HCT116 (cell line): Measurements from ENCODE around the gene ARHGEF19. TPM values are rescaled to one million over a fixed set of nuclear protein-coding genes. Genes with fewer than 3 reads are reported as not detected.
A peak's percentile ranks its signal among the peaks of the same experiment; 100 is the strongest.

Experiments used
- ATAC-seq: fragments of 200-7000 bp; cut with Tn5 transposase; 2 replicates; pipeline ENCODE4 v1.9.1; 2020; ENCODE audit warnings: mild to moderate bottlenecking, moderate library complexity
- BruUV-seq: library from RNA; stranded (reverse); fragments of 400-500 nt; replicated peaks from 2 replicates; lab custom pipeline; 2021; lab: Mats Ljungman, UMichigan
- CTCF ChIA-PET: fragments of 300-600 bp; sonication (Branson Sonifier 250); formaldehyde crosslinking; loops from one replicate; lab custom pipeline; 2021; ENCODE audit warnings: antibody characterized with exemption; lab: Charles Lee
- POLR2A ChIA-PET: fragments of 300-600, 350-600 bp; sonication (Branson Sonifier 250); formaldehyde crosslinking; loops from one replicate; lab custom pipeline; 2021; ENCODE audit warnings: antibody characterized with exemption; lab: Charles Lee
- RAD21 ChIA-PET, 2 experiments: fragments of 300-600 bp; sonication (Branson Sonifier 250); formaldehyde crosslinking; loops; one replicate each; lab custom pipeline; 2023; ENCODE audit warnings: low total read pairs in 2 of 2; ENCODE audit not compliant: uncharacterized antibody in 2 of 2, unreplicated experiment in 2 of 2, low non-redundant PET in 1 of 2; lab: Charles Lee
- DNase-seq: peaks from one replicate; pipeline ENCODE4 v3.0.0-alpha.2; 2010; ENCODE audit warnings: low read depth, low spot score
- H2AFZ ChIP-seq: fragments of 200-600 bp; shearing (Covaris generic), sonication (generic); 2 replicates; pipeline ENCODE4 v1.6.1; 2017; ENCODE audit warnings: low read depth, mixed run types, mixed read lengths, antibody characterized with exemption, low read length; ENCODE audit not compliant: poor library complexity, severe bottlenecking
- H3K27ac ChIP-seq: 2 replicates; pipeline ENCODE4 v1.5.1; 2012; ENCODE audit warnings: low read depth, low read length
- H3K27me3 ChIP-seq: fragments of 200-600 bp; sonication (generic); 2 replicates; pipeline ENCODE4 v1.6.1; 2016; ENCODE audit warnings: mixed run types, low read length, mixed read lengths; ENCODE audit not compliant: insufficient read depth
- H3K36me3 ChIP-seq, 2 experiments: fragments of 200-500 bp in 1 of 2; fragments of 200-600 bp in 1 of 2; sonication (Bioruptor generic) in 1 of 2; sonication (generic) in 1 of 2; 2 replicates each; pipeline versions ENCODE4 v1.5.1 to v1.6.1; 2014 to 2016; ENCODE audit warnings: low read length in 2 of 2, inconsistent platforms in 1 of 2, mixed read lengths in 1 of 2, mixed run types in 1 of 2; ENCODE audit not compliant: insufficient read depth in 2 of 2, control insufficient read depth in 1 of 2
- H3K4me1 ChIP-seq, 2 experiments: fragments of 200-600 bp in 1 of 2; sonication (generic) in 1 of 2; 2 replicates each; pipeline versions ENCODE4 v1.5.1 to v1.6.1; 2012 to 2017; ENCODE audit warnings: low read length in 2 of 2, inconsistent platforms in 1 of 2, mild to moderate bottlenecking in 1 of 2, mixed read lengths in 1 of 2, mixed run types in 1 of 2, moderate library complexity in 1 of 2; ENCODE audit not compliant: insufficient read depth in 2 of 2, control insufficient read depth in 1 of 2
- H3K4me2 ChIP-seq: fragments of 200-600 bp; sonication (generic); 2 replicates; pipeline ENCODE4 v1.6.1; 2017; ENCODE audit warnings: mixed run types, low read length, mixed read lengths
- H3K4me3 ChIP-seq, 2 experiments: fragments of 200-600 bp in 1 of 2; sonication (generic) in 1 of 2; replicated peaks in 1 of 2; 2 replicates each; pipeline ENCODE4 v1.5.1; 2011 to 2016; ENCODE audit warnings: low read length in 2 of 2, control low read depth in 1 of 2, low read depth in 1 of 2, mild to moderate bottlenecking in 1 of 2, mixed read lengths in 1 of 2, mixed run types in 1 of 2
- H3K79me2 ChIP-seq: fragments of 200-600 bp; sonication (generic); 2 replicates; pipeline ENCODE4 v1.6.1; 2017; ENCODE audit warnings: mild to moderate bottlenecking, mixed run types, low read length, moderate library complexity, mixed read lengths; ENCODE audit not compliant: insufficient read depth
- H3K9ac ChIP-seq: fragments of 200-600 bp; sonication (generic); 2 replicates; pipeline ENCODE4 v1.6.1; 2016; ENCODE audit warnings: low read length, mixed read lengths
- H3K9me2 ChIP-seq: fragments of 200-600 bp; sonication (generic), shearing (Covaris generic); 2 replicates; pipeline ENCODE4 v1.6.1; 2017; ENCODE audit warnings: mixed run types, mild to moderate bottlenecking, moderate library complexity; ENCODE audit not compliant: insufficient read depth
- H3K9me3 ChIP-seq, 2 experiments: fragments of 200-500 bp in 1 of 2; fragments of 200-600 bp in 1 of 2; sonication (Bioruptor generic) in 1 of 2; sonication (generic) in 1 of 2; 2 replicates each; pipeline ENCODE4 v1.6.1; 2014 to 2017; ENCODE audit warnings: low read length in 2 of 2, mixed read lengths in 2 of 2, inconsistent platforms in 1 of 2, low read depth in 1 of 2, mild to moderate bottlenecking in 1 of 2, mixed run types in 1 of 2, moderate library complexity in 1 of 2; ENCODE audit not compliant: control insufficient read depth in 1 of 2, insufficient read depth in 1 of 2
- H4K20me1 ChIP-seq: fragments of 200-600 bp; sonication (generic), shearing (Covaris generic); 2 replicates; pipeline ENCODE4 v1.6.1; 2017; ENCODE audit warnings: mixed run types, mild to moderate bottlenecking, moderate library complexity; ENCODE audit not compliant: insufficient read depth
- ATF3 ChIP-seq: IDR thresholded peaks from 2 replicates; pipeline ENCODE4 v1.6.1; 2012
- CBX3 ChIP-seq: IDR thresholded peaks from 2 replicates; pipeline ENCODE4 v1.6.1; 2012; ENCODE audit warnings: low read depth
- CEBPB ChIP-seq: IDR thresholded peaks from 2 replicates; pipeline ENCODE4 v1.6.1; 2012; ENCODE audit warnings: low read depth
- EGR1 ChIP-seq: IDR thresholded peaks from 2 replicates; pipeline ENCODE4 v1.6.1; 2012; ENCODE audit warnings: low read depth
- ELF1 ChIP-seq: IDR thresholded peaks from 2 replicates; pipeline ENCODE4 v1.6.1; 2012; ENCODE audit warnings: low read depth, borderline replicate concordance
- FOSL1 ChIP-seq: IDR thresholded peaks from 2 replicates; pipeline ENCODE4 v1.6.1; 2012; ENCODE audit warnings: low read depth
- JUND ChIP-seq: IDR thresholded peaks from 2 replicates; pipeline ENCODE4 v1.6.1; 2012
- POLR2A ChIP-seq: IDR thresholded peaks from 2 replicates; pipeline ENCODE4 v1.7.0; 2011; ENCODE audit warnings: borderline replicate concordance; ENCODE audit not compliant: insufficient read depth, insufficient read length; ENCODE audit errors: extremely low read depth
- SIN3A ChIP-seq: IDR thresholded peaks from 2 replicates; pipeline ENCODE4 v1.6.1; 2012; ENCODE audit warnings: low read depth
- SP1 ChIP-seq: IDR thresholded peaks from 2 replicates; pipeline ENCODE4 v1.6.1; 2012; ENCODE audit warnings: low read depth
- TCF7L2 ChIP-seq: IDR thresholded peaks from 2 replicates; pipeline ENCODE4 v1.7.0; 2011; ENCODE audit warnings: borderline replicate concordance, inconsistent platforms; ENCODE audit not compliant: insufficient read depth, insufficient read length; ENCODE audit errors: extremely low read depth
- intact Hi-C: fragments of 100-400 bp; cut with micrococcal nuclease; formaldehyde crosslinking; loops from 2 replicates; pipeline ENCODE4 v1.10.0; 2022
- total RNA-seq: library from RNA; stranded (reverse); gene quantifications from one replicate; pipeline ENCODE4 v1.2.1, GENCODE V29; 2021; ENCODE audit not compliant: unreplicated experiment
- TF ChIP-seq, protein P1 (sequence below): IDR thresholded peaks from 2 replicates; pipeline ENCODE4 v1.6.1; 2011; ENCODE audit warnings: mild to moderate bottlenecking, low read length, moderate library complexity; ENCODE audit not compliant: insufficient replicate concordance; ENCODE audit errors: extremely low read depth
- TF ChIP-seq, protein P2 (sequence below), 3 experiments: fragments of 200-600 bp in 1 of 3; sonication (generic) in 1 of 3; IDR thresholded peaks in 2 of 3; conservative IDR thresholded peaks in 1 of 3; 2 replicates each; pipeline ENCODE4 v1.5.1; 2012 to 2017; ENCODE audit warnings: low read depth in 2 of 3, low read length in 2 of 3, antibody characterized with exemption in 1 of 3, borderline replicate concordance in 1 of 3, control low read depth in 1 of 3, mild to moderate bottlenecking in 1 of 3, mixed read lengths in 1 of 3, mixed run types in 1 of 3, moderate library complexity in 1 of 3; ENCODE audit not compliant: insufficient read depth in 1 of 3

ARHGEF19 gene
- total RNA-seq, 1 experiment from 2014 or later, result 59.7 TPM

DNA sequence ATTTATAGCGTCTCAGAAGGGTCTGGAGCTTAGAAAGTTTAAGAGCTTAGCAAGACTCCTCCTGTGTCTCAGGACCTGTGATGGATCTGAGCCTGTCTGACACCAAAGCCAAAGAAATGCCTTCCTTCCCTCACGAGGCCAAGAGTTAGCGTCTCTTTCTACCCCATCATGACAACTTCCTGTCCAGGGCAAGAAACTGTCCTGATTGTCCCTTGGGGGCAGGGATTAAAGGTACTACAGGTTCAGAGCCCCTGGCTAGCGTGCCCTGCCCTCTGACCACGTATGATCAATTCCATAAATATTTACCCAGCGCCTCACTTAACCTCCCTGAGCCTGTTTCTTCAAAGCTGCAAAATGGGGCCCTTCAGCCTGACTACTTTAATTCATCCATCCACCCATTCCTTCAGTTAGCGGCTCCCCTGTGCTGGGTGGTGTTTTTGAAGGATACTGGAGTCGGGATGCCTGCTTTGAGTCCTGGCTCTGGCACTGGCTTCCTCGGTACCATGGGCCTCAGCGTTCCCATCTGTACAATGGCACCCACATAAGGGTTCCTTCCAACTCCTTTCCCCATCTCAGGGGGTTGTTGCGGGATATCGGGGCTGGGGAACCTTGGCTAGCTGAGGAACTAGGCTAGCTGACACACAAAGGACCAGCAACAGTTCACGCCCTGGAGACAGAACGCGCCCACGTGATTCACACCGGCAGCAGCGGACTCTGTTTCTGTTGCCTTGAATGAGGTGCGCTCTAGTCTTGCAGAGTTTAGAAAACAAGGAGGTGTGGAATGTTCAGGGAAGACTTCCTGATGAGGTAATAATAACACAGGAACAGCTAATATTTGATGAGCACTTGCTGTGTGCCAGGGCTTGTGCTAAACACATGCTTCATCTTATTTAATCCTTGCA, 33.6 kb downstream of the ARHGEF19 start (continued):
- TF ChIP-seq, protein P1, sequence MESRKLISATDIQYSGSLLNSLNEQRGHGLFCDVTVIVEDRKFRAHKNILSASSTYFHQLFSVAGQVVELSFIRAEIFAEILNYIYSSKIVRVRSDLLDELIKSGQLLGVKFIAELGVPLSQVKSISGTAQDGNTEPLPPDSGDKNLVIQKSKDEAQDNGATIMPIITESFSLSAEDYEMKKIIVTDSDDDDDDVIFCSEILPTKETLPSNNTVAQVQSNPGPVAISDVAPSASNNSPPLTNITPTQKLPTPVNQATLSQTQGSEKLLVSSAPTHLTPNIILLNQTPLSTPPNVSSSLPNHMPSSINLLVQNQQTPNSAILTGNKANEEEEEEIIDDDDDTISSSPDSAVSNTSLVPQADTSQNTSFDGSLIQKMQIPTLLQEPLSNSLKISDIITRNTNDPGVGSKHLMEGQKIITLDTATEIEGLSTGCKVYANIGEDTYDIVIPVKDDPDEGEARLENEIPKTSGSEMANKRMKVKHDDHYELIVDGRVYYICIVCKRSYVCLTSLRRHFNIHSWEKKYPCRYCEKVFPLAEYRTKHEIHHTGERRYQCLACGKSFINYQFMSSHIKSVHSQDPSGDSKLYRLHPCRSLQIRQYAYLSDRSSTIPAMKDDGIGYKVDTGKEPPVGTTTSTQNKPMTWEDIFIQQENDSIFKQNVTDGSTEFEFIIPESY, result no peak
- TF ChIP-seq ELF1, result no peak
- TF ChIP-seq, protein P2, sequence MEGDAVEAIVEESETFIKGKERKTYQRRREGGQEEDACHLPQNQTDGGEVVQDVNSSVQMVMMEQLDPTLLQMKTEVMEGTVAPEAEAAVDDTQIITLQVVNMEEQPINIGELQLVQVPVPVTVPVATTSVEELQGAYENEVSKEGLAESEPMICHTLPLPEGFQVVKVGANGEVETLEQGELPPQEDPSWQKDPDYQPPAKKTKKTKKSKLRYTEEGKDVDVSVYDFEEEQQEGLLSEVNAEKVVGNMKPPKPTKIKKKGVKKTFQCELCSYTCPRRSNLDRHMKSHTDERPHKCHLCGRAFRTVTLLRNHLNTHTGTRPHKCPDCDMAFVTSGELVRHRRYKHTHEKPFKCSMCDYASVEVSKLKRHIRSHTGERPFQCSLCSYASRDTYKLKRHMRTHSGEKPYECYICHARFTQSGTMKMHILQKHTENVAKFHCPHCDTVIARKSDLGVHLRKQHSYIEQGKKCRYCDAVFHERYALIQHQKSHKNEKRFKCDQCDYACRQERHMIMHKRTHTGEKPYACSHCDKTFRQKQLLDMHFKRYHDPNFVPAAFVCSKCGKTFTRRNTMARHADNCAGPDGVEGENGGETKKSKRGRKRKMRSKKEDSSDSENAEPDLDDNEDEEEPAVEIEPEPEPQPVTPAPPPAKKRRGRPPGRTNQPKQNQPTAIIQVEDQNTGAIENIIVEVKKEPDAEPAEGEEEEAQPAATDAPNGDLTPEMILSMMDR (IDR thresholded peaks at IDR 0.05 in 2 of 3, conservative IDR thresholded peaks at IDR 0.05 in 1 of 3; ENCODE audit: borderline replicate concordance in 1 of 3, insufficient read depth in 1 of 3, low read depth in 2 of 3, low read length in 2 of 3), result no peak
- TF ChIP-seq JUND, result no peak

DNA sequence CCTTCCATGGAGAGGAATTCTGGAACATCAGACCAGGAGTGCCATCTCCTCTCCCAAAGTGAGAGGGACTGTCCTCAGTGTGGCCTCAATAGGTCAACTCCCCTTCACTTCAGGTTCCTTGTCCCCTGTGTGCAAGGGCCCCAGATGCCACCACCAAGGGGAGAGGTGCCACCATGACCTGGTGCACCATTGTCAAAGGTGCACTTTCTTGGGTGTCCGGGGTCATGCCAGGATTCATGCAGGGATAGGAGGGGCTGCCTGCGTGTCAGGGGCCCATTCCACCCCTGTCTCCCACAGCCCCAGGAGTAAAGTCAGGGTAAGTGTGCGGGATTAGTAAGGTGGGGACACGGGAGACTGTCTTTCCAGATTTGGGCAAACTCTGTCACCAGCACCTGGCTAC, 35.1 kb downstream of the ARHGEF19 start:
- intact Hi-C loops, result no loop called here
- no peak overlapping the region for H3K4me3 ChIP-seq
- DNase-seq (no peak), ATAC-seq (no peak)
- BruUV-seq, result no TSS peak
- no peaks in the 10 kb centered on the region for H3K9me3 ChIP-seq
- H3K4me1 ChIP-seq, result peaks cover 87 to 100% of the 10 kb centered on the region in 2 experiments
- H3K9ac ChIP-seq, result 0 out of 2 replicates have a peak overlapping the region, but pooled peaks have one; percentile 2
- no peaks in the 10 kb centered on the region for H3K36me3 ChIP-seq
- H3K79me2 ChIP-seq, result no peaks in the 10 kb centered on the region
- H3K27ac ChIP-seq, result peak overlapping the region; percentile 95
- H2AFZ ChIP-seq, result no peak overlapping the region
- RAD21 ChIA-PET, result no interaction called here
- no peaks in the 10 kb centered on the region for H3K27me3 ChIP-seq
- POLR2A ChIA-PET, result no interaction called here
- no peaks in the 10 kb centered on the region for H4K20me1 ChIP-seq
- H3K4me2 ChIP-seq, result peak overlapping the region; percentile 5; the same call in 1 of the 2 replicates
- CTCF ChIA-PET, result no interaction called here
- no peaks in the 10 kb centered on the region for H3K9me2 ChIP-seq
- TF ChIP-seq POLR2A (no peak), CEBPB (no peak), CBX3 (no peak), TCF7L2 (no peak), ATF3 (no peak), SIN3A (no peak), SP1 (no peak), FOSL1 (no peak), EGR1 (no peak), JUND (no peak)
- TF ChIP-seq, protein P1, result no peak
